Embryonic facial prominence (tissue), 1 donor: Measurements from ENCODE around the gene KIR3DL1.
"Not testable (repeated sequence)": the region's sequence is repeated elsewhere in the genome, so short reads cannot be mapped to it uniquely, and the experiment has no call there.

Experiments
- DNase-seq: peaks from one replicate; pipeline ENCODE4 v3.0.0-alpha.2; 2016; ENCODE audit errors: extremely low spot score

Gene KIR3DL1

DNA sequence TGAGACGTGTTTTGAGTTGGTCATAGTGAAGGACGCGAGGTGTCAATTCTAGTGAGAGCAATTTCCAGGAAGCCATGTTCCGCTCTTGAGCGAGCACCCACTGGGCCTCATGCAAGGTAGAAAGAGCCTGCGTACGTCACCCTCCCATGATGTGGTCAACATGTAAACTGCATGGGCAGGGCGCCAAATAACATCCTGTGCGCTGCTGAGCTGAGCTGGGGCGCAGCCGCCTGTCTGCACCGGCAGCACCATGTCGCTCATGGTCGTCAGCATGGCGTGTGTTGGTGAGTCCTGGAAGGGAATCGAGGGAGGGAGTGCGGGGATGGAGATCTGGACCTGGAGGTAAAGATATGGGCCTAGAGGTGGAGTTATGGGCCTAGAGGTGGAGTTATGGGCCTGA, at the start of gene KIR3DL1:
Gene KIR3DL1 (plus strand): TSS at position 218 of the 400 bp plus-strand sequence.
- not testable (repeated sequence) for DNase-seq

DNA sequence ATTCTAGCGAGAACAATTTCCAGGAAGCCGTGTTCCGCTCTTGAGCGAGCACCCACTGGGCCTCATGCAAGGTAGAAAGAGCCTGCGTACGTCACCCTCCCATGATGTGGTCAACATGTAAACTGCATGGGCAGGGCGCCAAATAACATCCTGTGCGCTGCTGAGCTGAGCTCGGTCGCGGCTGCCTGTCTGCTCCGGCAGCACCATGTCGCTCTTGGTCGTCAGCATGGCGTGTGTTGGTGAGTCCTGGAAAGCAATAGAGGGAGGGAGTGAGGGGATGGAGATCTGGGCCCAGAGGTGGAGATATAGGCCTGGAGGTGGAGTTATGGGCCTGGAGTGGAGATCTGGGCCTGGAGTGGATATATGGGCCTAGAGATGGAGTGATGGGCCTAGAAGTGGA, 46.6 kb upstream of the KIR3DL1 start, which contains the start of gene KIR2DL1:
Gene KIR2DL1 (plus strand): TSS at position 148 of the 400 bp plus-strand sequence. CDS start 58 bp downstream, at position 206.
- not testable (repeated sequence) for DNase-seq

- DNase-seq, result not testable (repeated sequence)
These were observed 45.8 kb upstream of the KIR3DL1 start for GRCh38 chr19:54770511-54770910.

GRCh38 chr19:54771018-54771960, 45.0 kb upstream of the KIR3DL1 start:
- not testable (repeated sequence) for DNase-seq

- DNase-seq, result not testable (repeated sequence)
These were observed 43.6 kb upstream of the KIR3DL1 start for GRCh38 chr19:54772666-54773065.

DNA sequence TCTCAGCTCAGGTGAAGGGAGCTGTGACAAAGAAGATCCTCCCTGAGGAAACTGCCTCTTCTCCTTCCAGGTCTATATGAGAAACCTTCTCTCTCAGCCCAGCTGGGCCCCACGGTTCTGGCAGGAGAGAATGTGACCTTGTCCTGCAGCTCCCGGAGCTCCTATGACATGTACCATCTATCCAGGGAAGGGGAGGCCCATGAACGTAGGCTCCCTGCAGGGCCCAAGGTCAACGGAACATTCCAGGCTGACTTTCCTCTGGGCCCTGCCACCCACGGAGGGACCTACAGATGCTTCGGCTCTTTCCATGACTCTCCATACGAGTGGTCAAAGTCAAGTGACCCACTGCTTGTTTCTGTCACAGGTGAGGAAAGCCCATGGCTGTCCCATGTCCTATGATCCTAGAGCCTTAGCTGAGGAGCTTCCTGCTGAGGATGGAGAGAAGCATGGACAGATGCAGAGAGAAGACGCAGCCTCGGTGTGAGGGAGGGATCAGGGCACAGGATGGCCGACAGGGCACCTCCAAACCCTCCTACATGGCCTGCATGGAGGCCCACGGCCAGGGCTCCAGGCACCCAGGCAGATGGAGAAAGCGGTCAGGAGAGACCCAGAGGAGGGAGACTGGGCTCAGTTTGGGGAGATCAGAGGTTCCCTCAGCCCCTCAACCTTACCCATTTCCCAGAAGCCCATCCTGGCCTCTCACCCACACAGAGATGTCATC, 41.0 kb upstream of the KIR3DL1 start:
- not testable (repeated sequence) for DNase-seq

DNA sequence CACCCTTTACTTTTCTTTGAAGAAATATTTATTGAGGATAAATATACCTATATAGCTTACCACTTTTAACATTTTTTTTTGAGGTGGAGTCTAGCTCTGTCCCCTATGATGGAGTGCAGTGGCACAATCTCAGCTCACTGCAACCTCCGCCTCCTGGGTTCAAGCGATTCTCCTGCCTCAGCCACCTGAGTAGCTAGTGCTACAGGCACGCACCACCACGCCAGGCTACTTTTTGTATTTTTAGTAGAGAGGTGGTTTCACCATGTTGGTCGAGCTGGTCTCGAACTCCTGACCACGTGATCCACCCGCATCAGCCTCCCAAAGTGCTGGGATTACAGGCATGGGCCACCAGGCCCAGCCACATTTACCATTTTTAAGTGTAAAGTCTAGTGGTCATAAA, 40.4 kb upstream of the KIR3DL1 start:
- not testable (repeated sequence) for DNase-seq

DNA sequence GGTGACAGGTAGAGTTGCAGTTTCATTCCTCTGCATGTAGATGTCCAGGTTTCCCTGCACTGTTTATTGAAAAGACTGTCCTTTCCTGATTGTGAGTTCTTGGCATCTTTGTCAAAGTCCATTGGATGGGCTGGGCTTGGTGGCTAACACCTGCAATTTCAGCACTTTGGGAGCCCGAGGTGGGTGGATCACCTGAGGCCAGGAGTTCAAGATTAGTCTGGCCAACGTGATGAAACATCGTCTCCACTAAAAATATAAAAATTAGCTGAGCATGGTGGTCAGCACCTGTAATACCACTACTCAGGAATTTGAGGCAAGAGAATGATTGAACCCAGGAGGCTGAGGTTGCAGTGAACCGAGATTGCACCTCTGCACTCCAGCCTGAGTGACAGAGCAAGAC, 38.4 kb upstream of the KIR3DL1 start:
- DNase-seq, result not testable (repeated sequence)

- DNase-seq, result not testable (repeated sequence)
These were observed 37.4 kb upstream of the KIR3DL1 start for GRCh38 chr19:54778896-54779295.

DNA sequence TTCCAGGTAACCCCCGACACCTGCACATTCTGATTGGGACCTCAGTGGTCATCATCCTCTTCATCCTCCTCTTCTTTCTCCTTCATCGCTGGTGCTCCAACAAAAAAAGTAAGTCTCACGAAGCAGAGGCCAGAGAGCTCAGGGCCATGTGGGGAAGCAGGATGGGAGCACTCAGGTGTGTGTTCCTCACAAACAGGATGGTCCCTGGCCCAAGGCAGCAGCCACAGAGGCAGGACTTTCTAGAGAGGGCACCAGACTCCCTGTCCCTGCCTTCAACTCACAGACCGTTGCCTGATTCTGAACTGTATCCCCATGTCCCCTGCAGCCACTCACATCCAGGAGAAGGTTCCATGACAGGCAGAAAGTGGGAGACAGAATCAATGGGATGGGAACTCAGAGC, 33.4 kb upstream of the KIR3DL1 start:
- DNase-seq, result not testable (repeated sequence)

DNA sequence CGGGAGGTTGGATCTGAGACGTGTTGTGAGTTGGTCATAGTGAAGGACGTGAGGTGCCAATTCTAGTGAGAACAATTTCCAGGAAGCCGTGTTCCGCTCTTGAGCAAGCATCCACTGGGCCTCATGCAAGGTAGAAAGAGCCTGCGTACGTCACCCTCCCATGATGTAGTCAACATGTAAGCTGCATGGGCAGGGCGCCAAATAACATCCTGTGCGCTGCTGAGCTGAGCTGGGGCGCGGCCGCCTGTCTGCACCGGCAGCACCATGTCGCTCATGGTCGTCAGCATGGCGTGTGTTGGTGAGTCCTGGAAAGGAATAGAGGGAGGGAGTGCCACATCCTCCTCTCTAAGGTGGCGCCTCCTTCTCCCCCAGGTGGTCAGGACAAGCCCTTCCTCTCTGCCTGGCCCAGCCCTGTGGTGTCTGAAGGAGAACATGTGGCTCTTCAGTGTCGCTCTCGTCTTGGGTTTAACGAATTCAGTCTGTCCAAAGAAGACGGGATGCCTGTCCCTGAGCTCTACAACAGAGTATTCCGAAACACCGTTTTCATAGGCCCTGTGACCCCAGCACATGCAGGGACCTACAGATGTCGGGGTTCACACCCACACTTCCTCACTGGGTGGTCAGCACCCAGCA, 30.1 kb upstream of the KIR3DL1 start:
- not testable (repeated sequence) for DNase-seq

GRCh38 chr19:54788154-54788553, 28.1 kb upstream of the KIR3DL1 start:
- DNase-seq, result not testable (repeated sequence)

DNA sequence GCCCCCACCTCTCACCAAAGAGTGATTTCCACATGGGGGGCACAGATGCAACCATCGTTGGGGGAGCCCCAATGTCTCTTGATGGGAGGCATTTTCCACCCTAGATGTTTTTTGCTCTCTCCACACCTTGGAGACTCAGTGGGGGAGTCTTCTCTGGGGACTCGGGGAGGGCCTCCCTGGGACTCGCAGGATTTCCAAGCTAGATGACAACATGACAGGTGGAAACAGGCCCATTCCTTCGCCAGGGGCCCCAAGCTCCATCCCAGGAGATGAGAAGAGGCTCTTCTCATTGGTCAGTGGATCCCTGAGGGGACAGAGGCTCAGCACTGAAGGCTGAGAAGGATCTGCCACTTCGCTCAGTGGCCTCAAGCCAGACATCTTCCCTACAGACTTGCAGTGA, 25.6 kb upstream of the KIR3DL1 start:
- no peak for DNase-seq

DNA sequence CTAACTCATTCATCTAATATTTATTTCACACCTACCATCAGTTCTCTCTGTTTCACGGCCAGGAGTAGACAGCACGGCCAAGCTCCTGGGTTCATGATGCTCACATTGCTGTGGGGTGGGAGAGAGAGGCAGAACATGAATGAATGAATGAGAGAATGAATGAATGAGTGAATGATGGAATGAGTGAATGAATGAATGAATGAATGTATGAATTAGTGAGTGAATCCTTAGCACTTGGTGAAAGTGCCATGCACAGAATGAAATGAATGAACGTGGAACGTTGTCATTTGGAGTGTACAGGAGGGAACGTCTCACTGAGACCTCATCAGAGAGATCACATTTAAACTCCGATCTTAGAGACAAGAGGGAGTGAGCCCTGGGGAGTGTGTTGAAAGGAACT, 24.8 kb upstream of the KIR3DL1 start:
- no peak for DNase-seq

DNA sequence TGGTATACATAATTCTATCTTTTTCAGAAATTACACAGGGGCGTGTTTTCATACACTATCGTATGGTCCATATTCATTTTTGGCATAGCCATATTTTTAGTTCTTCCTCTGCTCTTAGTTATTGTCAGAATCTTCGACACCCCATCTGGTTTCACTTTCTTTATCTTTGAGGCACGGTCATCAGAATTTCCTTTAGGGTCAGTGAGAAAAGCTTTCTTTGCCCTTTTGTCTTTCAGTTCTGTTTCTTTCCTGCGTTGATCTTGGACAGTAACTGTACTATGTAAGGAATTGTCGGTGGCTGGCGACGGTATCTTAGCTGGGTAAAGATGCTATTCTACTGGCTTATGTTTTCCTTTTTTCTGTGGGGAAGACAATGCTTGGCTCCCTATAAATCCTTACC, 23.5 kb upstream of the KIR3DL1 start:
- DNase-seq, result no peak

DNA sequence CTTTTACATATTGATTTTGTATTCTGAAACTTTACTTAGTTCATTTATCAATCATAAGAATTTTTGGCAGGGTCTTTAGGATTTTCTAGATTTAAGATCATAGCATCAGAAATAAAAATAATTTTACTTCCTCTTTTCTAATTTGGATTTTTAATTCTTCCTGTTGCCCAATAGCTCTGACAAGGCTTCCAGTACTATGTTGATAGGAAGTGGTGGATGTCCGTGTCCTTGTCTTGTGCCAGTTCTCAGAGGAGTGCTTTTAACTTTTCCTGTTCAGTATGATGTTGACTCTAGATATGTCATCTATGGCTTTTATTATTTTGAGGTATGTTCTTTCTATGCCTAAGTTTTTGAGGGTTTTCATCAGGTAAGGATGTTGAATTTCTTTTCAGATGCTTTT, 20.5 kb upstream of the KIR3DL1 start:
- DNase-seq, result no peak

- DNase-seq, result no peak
These were observed 12.9 kb upstream of the KIR3DL1 start, which contains the start of gene KIR2DL4 for GRCh38 chr19:54803410-54803809. KIR2DL4 (plus strand) TSS chr19:54803610; CDS start chr19:54803652, 42 bp downstream.

DNA sequence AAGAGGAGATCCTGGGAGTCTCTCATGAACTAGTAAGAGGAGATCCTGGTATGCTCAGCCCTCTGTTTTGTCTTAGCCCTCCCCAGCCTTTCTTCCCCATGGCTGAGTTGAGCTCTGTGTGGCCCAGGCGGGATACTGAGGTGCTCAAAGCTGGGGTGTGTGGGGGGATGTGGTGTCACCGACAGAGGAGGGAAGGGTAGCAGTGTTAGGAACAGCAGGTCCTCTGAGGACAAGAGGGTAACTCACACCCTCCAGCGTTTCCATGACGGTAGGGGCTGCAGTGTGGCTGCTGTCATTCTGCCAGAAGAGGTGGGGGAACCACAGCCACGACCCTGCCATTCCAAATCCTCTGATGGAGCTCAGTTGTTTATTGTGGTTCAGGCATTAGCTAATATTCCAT, 12.2 kb upstream of the KIR3DL1 start:
- DNase-seq, result no peak

DNA sequence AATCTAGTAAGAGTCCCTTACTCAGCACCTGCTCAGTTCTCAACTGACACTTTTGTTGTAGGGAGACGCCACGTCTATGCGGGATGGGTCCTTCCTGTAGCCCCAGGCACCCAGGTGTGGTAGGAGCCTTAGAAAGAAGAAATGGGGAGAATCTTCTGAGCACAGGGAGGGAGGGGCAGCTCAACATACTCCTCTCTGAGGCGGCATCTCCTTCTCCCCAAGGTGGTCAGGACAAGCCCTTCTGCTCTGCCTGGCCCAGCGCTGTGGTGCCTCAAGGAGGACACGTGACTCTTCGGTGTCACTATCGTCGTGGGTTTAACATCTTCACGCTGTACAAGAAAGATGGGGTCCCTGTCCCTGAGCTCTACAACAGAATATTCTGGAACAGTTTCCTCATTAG, 11.7 kb upstream of the KIR3DL1 start:
- no peak for DNase-seq

GRCh38 chr19:54805665-54806515, 10.4 kb upstream of the KIR3DL1 start:
- DNase-seq, result no peak

- no peak for DNase-seq
These were observed 9.8 kb upstream of the KIR3DL1 start for GRCh38 chr19:54806516-54806838.
